ENCODE data around the gene SLC22A15. TPM values are rescaled to one million over a fixed set of nuclear protein-coding genes. Genes with fewer than 3 reads are reported as not detected.
"Not testable (repeated sequence)": the region's sequence is repeated elsewhere in the genome, so short reads cannot be mapped to it uniquely, and the experiment has no call there.

Gene SLC22A15
- total RNA-seq, 3 donors from 2014 or later: 2.0 to 2.7 (median 2.4) TPM

GRCh38 chr1:116044071-116044470 lies 67.8 kb downstream of the SLC22A15 start:
- H3K36me3 ChIP-seq (ENCODE audit: low read depth): no peaks in the 10 kb centered on the region
- H3K4me1 ChIP-seq (ENCODE audit: low read depth): no peaks in the 10 kb centered on the region
- TF ChIP-seq CTCF (IDR thresholded peaks at IDR 0.05): no peak
- no peak overlapping the region for H3K4me3 ChIP-seq
- DNase-seq (no peak), ATAC-seq (no peak)
- no peaks in the 10 kb centered on the region for H3K9me3 ChIP-seq
- intact Hi-C loops (cut with DNase I, micrococcal nuclease): no loop called here

GRCh38 chr1:116046933-116047332 lies 70.6 kb downstream of the SLC22A15 start:
- intact Hi-C loops (cut with DNase I, micrococcal nuclease); H3K9me3 ChIP-seq; H3K4me1 ChIP-seq (ENCODE audit: low read depth); ATAC-seq; H3K36me3 ChIP-seq (ENCODE audit: low read depth); H3K4me3 ChIP-seq: not testable (repeated sequence)
- DNase-seq: peak in 1 of 3 donors; percentile 10

- H3K4me3 ChIP-seq; intact Hi-C loops (cut with DNase I, micrococcal nuclease): not testable (repeated sequence)
These were observed 75.6 kb downstream of the SLC22A15 start for GRCh38 chr1:116051896-116052295.

GRCh38 chr1:116062201-116062600 lies 85.9 kb downstream of the SLC22A15 start:
- Histone ChIP-seq H3K9me3 (peaks cover 2% of the 10 kb centered on the region), H3K36me3 (ENCODE audit: low read depth) (no peaks in the 10 kb centered on the region), H3K4me1 (ENCODE audit: low read depth) (no peaks in the 10 kb centered on the region), H3K4me3 (no peak overlapping the region)
- TF ChIP-seq CTCF (IDR thresholded peaks at IDR 0.05): no peak
- ATAC-seq (no peak), DNase-seq (no peak)
- intact Hi-C loops (cut with DNase I, micrococcal nuclease): no loop called here

More at GRCh38 chr1:116051896-116052295, 75.6 kb downstream of the SLC22A15 start:
- H3K4me1 ChIP-seq (ENCODE audit: low read depth); H3K36me3 ChIP-seq (ENCODE audit: low read depth); H3K9me3 ChIP-seq; DNase-seq; ATAC-seq: not testable (repeated sequence)

GRCh38 chr1:116064616-116065015 lies 88.3 kb downstream of the SLC22A15 start:
- DNase-seq: no peak
- intact Hi-C loops (cut with DNase I, micrococcal nuclease): no loop called here
- no peak for ATAC-seq

GRCh38 chr1:116066868-116067565 lies 90.7 kb downstream of the SLC22A15 start:
- intact Hi-C loops (cut with DNase I, micrococcal nuclease): no loop called here
- Histone ChIP-seq H3K4me1 (ENCODE audit: low read depth) (no peaks in the 10 kb centered on the region), H3K9me3 (no peaks in the 10 kb centered on the region), H3K36me3 (ENCODE audit: low read depth) (no peaks in the 10 kb centered on the region), H3K4me3 (no peak overlapping the region)
- no peak for ATAC-seq
- no peak for DNase-seq
- TF ChIP-seq CTCF (IDR thresholded peaks at IDR 0.05): no peak

More at GRCh38 chr1:116064616-116065015, 88.3 kb downstream of the SLC22A15 start:
- H3K9me3 ChIP-seq: no peaks in the 10 kb centered on the region
- H3K4me1 ChIP-seq (ENCODE audit: low read depth): no peaks in the 10 kb centered on the region
- no peaks in the 10 kb centered on the region for H3K36me3 ChIP-seq (ENCODE audit: low read depth)
- TF ChIP-seq CTCF (IDR thresholded peaks at IDR 0.05): no peak
- H3K4me3 ChIP-seq: no peak overlapping the region

GRCh38 chr1:116067566-116067890 lies 91.2 kb downstream of the SLC22A15 start:
- no peak for ATAC-seq
- intact Hi-C loops (cut with DNase I, micrococcal nuclease): no loop called here

More at GRCh38 chr1:116067566-116067890, 91.2 kb downstream of the SLC22A15 start:
- DNase-seq: no peak
- TF ChIP-seq CTCF (IDR thresholded peaks at IDR 0.05): no peak
- Histone ChIP-seq H3K4me1 (ENCODE audit: low read depth) (no peaks in the 10 kb centered on the region), H3K4me3 (no peak overlapping the region), H3K36me3 (ENCODE audit: low read depth) (no peaks in the 10 kb centered on the region), H3K9me3 (no peaks in the 10 kb centered on the region)

Measured in mucosa of descending colon (tissue), 3 donors.